GM20000 (cell line): ENCODE results near the gene LARGE2.
A peak's percentile ranks its signal among the peaks of the same experiment; 100 is the strongest.

Experiments
- DNase-seq: peaks from one replicate; pipeline ENCODE4 v3.0.0; 2012; ENCODE audit warnings: low spot score
- TF ChIP-seq, protein P1 (sequence below): IDR thresholded peaks from 2 replicates; pipeline ENCODE4 v1.5.1; 2012; ENCODE audit warnings: mild to moderate bottlenecking, control low read depth; ENCODE audit errors: extremely low read depth, missing control alignments

LARGE2 gene

GRCh38 chr11:45881708-45882368, 40.6 kb upstream of the LARGE2 start:
- DNase-seq = no peak
- TF ChIP-seq, protein P1, sequence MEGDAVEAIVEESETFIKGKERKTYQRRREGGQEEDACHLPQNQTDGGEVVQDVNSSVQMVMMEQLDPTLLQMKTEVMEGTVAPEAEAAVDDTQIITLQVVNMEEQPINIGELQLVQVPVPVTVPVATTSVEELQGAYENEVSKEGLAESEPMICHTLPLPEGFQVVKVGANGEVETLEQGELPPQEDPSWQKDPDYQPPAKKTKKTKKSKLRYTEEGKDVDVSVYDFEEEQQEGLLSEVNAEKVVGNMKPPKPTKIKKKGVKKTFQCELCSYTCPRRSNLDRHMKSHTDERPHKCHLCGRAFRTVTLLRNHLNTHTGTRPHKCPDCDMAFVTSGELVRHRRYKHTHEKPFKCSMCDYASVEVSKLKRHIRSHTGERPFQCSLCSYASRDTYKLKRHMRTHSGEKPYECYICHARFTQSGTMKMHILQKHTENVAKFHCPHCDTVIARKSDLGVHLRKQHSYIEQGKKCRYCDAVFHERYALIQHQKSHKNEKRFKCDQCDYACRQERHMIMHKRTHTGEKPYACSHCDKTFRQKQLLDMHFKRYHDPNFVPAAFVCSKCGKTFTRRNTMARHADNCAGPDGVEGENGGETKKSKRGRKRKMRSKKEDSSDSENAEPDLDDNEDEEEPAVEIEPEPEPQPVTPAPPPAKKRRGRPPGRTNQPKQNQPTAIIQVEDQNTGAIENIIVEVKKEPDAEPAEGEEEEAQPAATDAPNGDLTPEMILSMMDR = no peak

- no peak for DNase-seq
- TF ChIP-seq, protein P1 = no peak
Measured at GRCh38 chr11:45884596-45885185, 37.8 kb upstream of the LARGE2 start.

- peak; percentile 90 for DNase-seq
- TF ChIP-seq, protein P1 = no peak
Measured at GRCh38 chr11:45885274-45885920, 37.1 kb upstream of the LARGE2 start, which contains the start of gene MAPK8IP1. MAPK8IP1 (plus strand) TSS chr11:45885651; CDS start chr11:45885821, 170 bp downstream.

DNA sequence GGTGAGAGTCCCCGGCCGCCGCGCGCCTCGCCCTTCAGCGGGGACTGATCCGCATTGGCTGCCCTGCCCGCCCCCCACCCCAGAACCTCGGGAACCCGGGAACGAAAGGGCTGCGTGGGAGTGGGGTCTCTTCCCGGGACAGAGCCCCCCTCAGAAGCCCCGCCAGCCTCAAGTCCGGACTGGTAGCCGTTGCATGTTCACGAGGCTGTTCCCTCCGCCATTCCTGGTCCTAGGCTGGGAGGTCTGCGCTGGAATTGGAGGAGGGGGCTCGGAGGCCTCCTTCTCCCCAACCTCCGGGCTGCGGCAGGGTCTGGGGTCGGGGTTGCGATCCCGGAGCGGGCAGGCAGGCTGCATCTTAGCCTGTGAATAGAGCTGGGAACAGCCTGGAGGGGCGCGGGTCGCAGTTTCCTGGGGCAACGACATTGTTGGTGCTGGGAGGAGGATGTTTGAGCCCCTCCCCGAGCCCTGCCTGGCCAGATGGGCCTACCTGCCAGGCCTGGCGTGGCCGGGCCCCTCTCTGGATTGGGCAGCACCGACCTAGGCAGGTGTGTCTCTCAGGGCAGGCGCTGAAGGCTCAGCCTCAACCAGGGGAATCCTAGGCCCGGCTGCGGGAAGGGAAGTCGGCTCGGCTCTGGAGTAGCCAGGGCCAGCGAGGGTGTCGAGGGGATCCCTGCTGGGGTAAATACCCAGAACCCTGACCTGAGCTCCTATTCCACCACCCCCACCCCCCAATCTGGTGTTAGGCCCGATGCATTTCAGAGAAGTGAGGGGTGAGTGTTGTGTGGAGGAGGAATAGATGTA, 36.3 kb upstream of the LARGE2 start:
- DNase-seq = no peak
- TF ChIP-seq, protein P1 = no peak

DNA sequence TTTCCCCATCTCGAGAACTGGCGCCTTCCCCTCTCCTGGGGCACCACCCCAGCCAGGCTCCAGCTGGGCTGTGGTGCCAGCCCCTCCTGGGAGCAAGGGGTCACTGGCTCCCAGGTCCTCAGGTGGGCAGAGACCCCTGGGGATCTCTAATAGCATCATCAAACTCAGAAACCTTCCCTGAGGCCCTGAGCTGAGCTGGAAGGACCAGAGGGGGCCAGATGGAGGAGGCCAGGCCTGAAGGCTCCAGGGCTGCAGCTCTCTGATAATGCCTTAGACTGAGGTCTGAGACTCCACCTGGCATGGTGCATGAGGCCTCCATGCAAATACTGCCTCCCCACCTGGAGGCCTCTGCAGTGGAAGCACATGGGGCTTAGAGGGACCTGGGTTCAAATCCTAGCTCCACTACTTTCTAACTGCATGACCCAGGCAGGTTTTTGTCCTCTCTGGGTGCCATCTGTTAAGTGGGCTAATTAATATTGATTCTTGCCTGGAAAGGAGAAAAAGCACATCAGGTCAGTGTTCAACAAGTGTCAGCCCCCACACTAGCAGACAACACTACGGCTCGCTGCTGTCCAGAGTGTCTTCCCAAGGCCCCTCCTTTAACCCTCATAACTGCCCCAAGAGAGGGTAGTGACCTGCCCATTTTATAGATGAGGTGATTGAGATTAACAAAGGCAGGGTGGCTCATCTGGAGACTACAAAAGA, 35.5 kb upstream of the LARGE2 start:
- TF ChIP-seq, protein P1 = no peak
- DNase-seq = no peak

GRCh38 chr11:45887587-45887986, 34.9 kb upstream of the LARGE2 start:
- no peak for DNase-seq
- TF ChIP-seq, protein P1 = no peak
